Keratinocyte (primary cell): ENCODE data around the gene CXorf65. TPM values are rescaled to one million over a fixed set of nuclear protein-coding genes. Genes with fewer than 3 reads are reported as not detected.

Experiments used
- DNase-seq: peaks from one replicate; pipeline ENCODE4 v3.0.0-alpha.2; 2011; ENCODE audit warnings: low read depth, missing footprints, low spot score
- FAIRE-seq: peaks from 2 replicates; lab custom pipeline; 2011; peaks lifted over from hg19 to GRCh38; lab: Jason Lieb, UNC
- H2AFZ ChIP-seq: 2 replicates; pipeline ENCODE4 v1.6.0; 2012; ENCODE audit warnings: low read length, control low read depth, inconsistent platforms; ENCODE audit not compliant: control insufficient read depth
- H3K27ac ChIP-seq: 2 replicates; pipeline ENCODE4 v1.5.1; 2011; ENCODE audit warnings: low read length; ENCODE audit not compliant: control insufficient read depth, insufficient read depth
- H3K27me3 ChIP-seq: 3 replicates; pipeline ENCODE4 v1.6.0; 2011; ENCODE audit warnings: low read length; ENCODE audit not compliant: control insufficient read depth, insufficient read depth; ENCODE audit errors: extremely low read depth
- H3K36me3 ChIP-seq, 2 experiments: 2 replicates in 1 of 2; 3 replicates in 1 of 2; pipeline ENCODE4 v1.5.1; 2011; ENCODE audit warnings: low read length in 2 of 2, mild to moderate bottlenecking in 1 of 2; ENCODE audit not compliant: control insufficient read depth in 2 of 2, insufficient read depth in 2 of 2; ENCODE audit errors: extremely low read depth in 1 of 2
- H3K4me1 ChIP-seq: 3 replicates; pipeline ENCODE4 v1.5.1; 2011; ENCODE audit warnings: low read length; ENCODE audit not compliant: control insufficient read depth, insufficient read depth; ENCODE audit errors: extremely low read depth
- H3K4me2 ChIP-seq: 3 replicates; pipeline ENCODE4 v1.6.0; 2011; ENCODE audit warnings: low read depth, low read length; ENCODE audit not compliant: control insufficient read depth, insufficient read depth; ENCODE audit errors: extremely low read depth
- H3K4me3 ChIP-seq, 3 experiments: fragments of 200-600 bp in 1 of 3; sonication (generic) in 1 of 3; 2 replicates in 2 of 3; 3 replicates in 1 of 3; pipeline ENCODE4 v1.5.1; 2011 to 2016; ENCODE audit warnings: low read length in 3 of 3, mild to moderate bottlenecking in 3 of 3, control low read depth in 2 of 3, inconsistent platforms in 1 of 3, low read depth in 1 of 3, mixed read lengths in 1 of 3, mixed run types in 1 of 3, moderate library complexity in 1 of 3; ENCODE audit not compliant: control insufficient read depth in 2 of 3, insufficient read depth in 2 of 3; ENCODE audit errors: extremely low read depth in 1 of 3
- H3K79me2 ChIP-seq: 2 replicates; pipeline ENCODE4 v1.6.0; 2012; ENCODE audit warnings: low read length; ENCODE audit not compliant: control insufficient read depth, insufficient read depth
- H3K9ac ChIP-seq: 3 replicates; pipeline ENCODE4 v1.6.0; 2011; ENCODE audit warnings: low read length; ENCODE audit not compliant: control insufficient read depth, insufficient read depth; ENCODE audit errors: extremely low read depth
- H3K9me1 ChIP-seq: 3 replicates; pipeline ENCODE4 v1.6.0; 2011; ENCODE audit warnings: low read length; ENCODE audit not compliant: control insufficient read depth, insufficient read depth; ENCODE audit errors: extremely low read depth
- H3K9me3 ChIP-seq: 2 replicates; pipeline ENCODE4 v1.5.1; 2012; ENCODE audit warnings: low read depth, low read length; ENCODE audit not compliant: control insufficient read depth
- H4K20me1 ChIP-seq: 3 replicates; pipeline ENCODE4 v1.6.0; 2011; ENCODE audit warnings: low read length; ENCODE audit not compliant: control insufficient read depth, insufficient read depth; ENCODE audit errors: extremely low read depth
- CTCF ChIP-seq, 3 experiments: IDR thresholded peaks in 1 of 3; conservative IDR thresholded peaks in 1 of 3; optimal IDR thresholded peaks in 1 of 3; 2 replicates in 2 of 3; 3 replicates in 1 of 3; pipeline versions ENCODE3 to v1.5.1; 2011; ENCODE audit warnings: low read length in 3 of 3, mild to moderate bottlenecking in 3 of 3, moderate library complexity in 2 of 3, control low read depth in 1 of 3, inconsistent platforms in 1 of 3; ENCODE audit not compliant: insufficient read depth in 2 of 3; ENCODE audit errors: extremely low read depth in 1 of 3
- EZH2 ChIP-seq: IDR thresholded peaks from one replicate; pipeline ENCODE4 v1.6.1; 2012; ENCODE audit warnings: inconsistent platforms, mild to moderate bottlenecking, low read length, moderate library complexity
- dilution Hi-C: fragments of 300-500 bp; cut with MboI; formaldehyde crosslinking; loops from one replicate; pipeline ENCODE4 v1.7.0; 2020; ENCODE audit warnings: low sequenced_read_pairs; ENCODE audit not compliant: extremely low pct_ligation_motif_present
- polyA minus RNA-seq, 3 experiments: library from RNA; depleted of rRNA, polyadenylated mRNA; stranded (reverse); fragments of >200 nt; gene quantifications; 1 replicate in 1 of 3; 2 replicates in 1 of 3; 3 replicates in 1 of 3; pipeline ENCODE4 v1.2.3, GENCODE V29; 2011
- polyA plus RNA-seq, 5 experiments: library from polyadenylated mRNA; depleted of rRNA in 3 of 5; stranded (reverse) in 3 of 5; stranded (forward) in 1 of 5; unstranded in 1 of 5; fragments of >200 nt; gene quantifications; 1 replicate in 1 of 5; 2 replicates in 3 of 5; 3 replicates in 1 of 5; pipeline versions ENCODE4 v1.2.1 to v1.2.3, GENCODE V29; 2011 to 2012; ENCODE audit warnings: missing spikeins in 2 of 5, low read depth in 1 of 5, low replicate concordance in 1 of 5

CXorf65 gene
- polyA plus RNA-seq, result not detected in 3 replicates
- polyA plus RNA-seq (2011; ENCODE audit: low read depth), result not detected
- not detected in 2 replicates for polyA plus RNA-seq (2011; cell fraction: cytosol; rRNA removed)
- not detected in 2 replicates for polyA plus RNA-seq (2011; cell fraction: nucleus; rRNA removed)
- polyA plus RNA-seq (2012; ENCODE audit: low replicate concordance), result not detected in 2 replicates
- not detected in 3 replicates for polyA minus RNA-seq
- polyA minus RNA-seq (2011; cell fraction: cytosol; rRNA and poly(A)+ RNA removed), result not detected
- not detected in 2 replicates for polyA minus RNA-seq (2011; cell fraction: nucleus; rRNA and poly(A)+ RNA removed)

GRCh38 chrX:71106427-71106826 is at the start of gene CXorf65:
TSS of gene CXorf65 (minus strand) at chrX:71106740. CDS start at chrX:71106556, 184 bp downstream.
- no peak within 1 kb of the TSS for H2AFZ ChIP-seq
- no peaks in the 10 kb centered on the region for H3K36me3 ChIP-seq
- no peaks in the 10 kb centered on the region for H3K79me2 ChIP-seq
- H3K4me3 ChIP-seq, result no peak within 1 kb of the TSS
- no peak for TF ChIP-seq CTCF (optimal IDR thresholded peaks at IDR 0.05 in 1 of 3, IDR thresholded peaks at IDR 0.05 in 1 of 3, conservative IDR thresholded peaks at IDR 0.05 in 1 of 3; ENCODE audit: extremely low read depth in 1 of 3, insufficient read depth in 2 of 3, low read length in 3 of 3)
- TF ChIP-seq EZH2, result no peak
- no peaks in the 10 kb centered on the region for H3K9me3 ChIP-seq
- no peak within 1 kb of the TSS for H3K4me2 ChIP-seq
- no peaks in the 10 kb centered on the region for H3K9me1 ChIP-seq
- FAIRE-seq (no peak), DNase-seq (no peak)
- H3K27me3 ChIP-seq, result no peaks in the 10 kb centered on the region
- H3K9ac ChIP-seq, result no peak within 1 kb of the TSS
- no peaks in the 10 kb centered on the region for H4K20me1 ChIP-seq
- no peaks in the 10 kb centered on the region for H3K4me1 ChIP-seq
- no peak within 1 kb of the TSS for H3K27ac ChIP-seq
- dilution Hi-C loops, result no loop called here

- FAIRE-seq (no peak), DNase-seq (no peak)
- Histone ChIP-seq H4K20me1 (no peaks in the 10 kb centered on the region), H3K9me3 (no peaks in the 10 kb centered on the region), H3K4me1 (no peaks in the 10 kb centered on the region), H3K4me2 (no peak overlapping the region), H3K9ac (no peak overlapping the region), H2AFZ (no peak overlapping the region), H3K27me3 (no peaks in the 10 kb centered on the region), H3K36me3 (no peaks in the 10 kb centered on the region), H3K79me2 (no peaks in the 10 kb centered on the region), H3K9me1 (no peaks in the 10 kb centered on the region), H3K4me3 (no peak overlapping the region), H3K27ac (no peak overlapping the region)
- dilution Hi-C loops, result no loop called here
- no peak for TF ChIP-seq CTCF (optimal IDR thresholded peaks at IDR 0.05 in 1 of 3, IDR thresholded peaks at IDR 0.05 in 1 of 3, conservative IDR thresholded peaks at IDR 0.05 in 1 of 3; ENCODE audit: extremely low read depth in 1 of 3, insufficient read depth in 2 of 3, low read length in 3 of 3)
- no peak for TF ChIP-seq EZH2
Observed at GRCh38 chrX:71154641-71155040, 48.1 kb upstream of the CXorf65 start.
